Panc1 (cell line): ENCODE data around the gene CACNA1C. TPM values are rescaled to one million over a fixed set of nuclear protein-coding genes. Genes with fewer than 3 reads are reported as not detected.

Experiments
- ATAC-seq: fragments of 200-7000 bp; cut with Tn5 transposase; 2 replicates; pipeline ENCODE4 v1.9.1; 2020; ENCODE audit warnings: mild to moderate bottlenecking, moderate library complexity
- BruUV-seq: library from RNA; stranded (reverse); fragments of 400-500 nt; replicated peaks from 2 replicates; lab custom pipeline; 2021; lab: Mats Ljungman, UMichigan
- CTCF ChIA-PET: fragments of 300-600 bp; sonication (Branson Sonifier 250); formaldehyde crosslinking; loops from one replicate; lab custom pipeline; 2022; ENCODE audit warnings: antibody characterized with exemption; lab: Charles Lee
- POLR2A ChIA-PET: fragments of 300-600 bp; sonication (Branson Sonifier 250); formaldehyde crosslinking; loops from one replicate; lab custom pipeline; 2022; ENCODE audit warnings: antibody characterized with exemption; lab: Charles Lee
- DNase-seq: peaks from one replicate; pipeline ENCODE4 v3.0.0-alpha.2; 2010; ENCODE audit warnings: low read depth, low spot score
- H3K27ac ChIP-seq: 2 replicates; pipeline ENCODE4 v1.5.1; 2011; ENCODE audit warnings: mild to moderate bottlenecking, low read length, inconsistent platforms
- H3K27me3 ChIP-seq: fragments of 200-500 bp; sonication (Bioruptor generic); 2 replicates; pipeline ENCODE4 v1.6.0; 2014; ENCODE audit warnings: low read length, inconsistent platforms; ENCODE audit not compliant: control insufficient read depth, insufficient read depth
- H3K36me3 ChIP-seq: fragments of 200-500 bp; sonication (Bioruptor generic); 2 replicates; pipeline ENCODE4 v1.5.1; 2014; ENCODE audit warnings: inconsistent platforms, mild to moderate bottlenecking, low read length, moderate library complexity; ENCODE audit not compliant: control insufficient read depth, insufficient read depth
- H3K4me1 ChIP-seq: 2 replicates; pipeline ENCODE4 v1.5.1; 2011; ENCODE audit warnings: inconsistent platforms, mild to moderate bottlenecking, low read length, moderate library complexity; ENCODE audit not compliant: control insufficient read depth, insufficient read depth
- H3K4me3 ChIP-seq, 2 experiments: 2 replicates each; pipeline ENCODE4 v1.5.1; 2011 to 2012; ENCODE audit warnings: low read depth in 2 of 2, low read length in 2 of 2, mild to moderate bottlenecking in 2 of 2, inconsistent platforms in 1 of 2, moderate library complexity in 1 of 2
- H3K9me3 ChIP-seq: fragments of 200-500 bp; sonication (Bioruptor generic); 2 replicates; pipeline ENCODE4 v1.5.1; 2014; ENCODE audit warnings: low read depth, mild to moderate bottlenecking, inconsistent platforms, low read length, moderate library complexity; ENCODE audit not compliant: control insufficient read depth, insufficient read depth
- CTCF ChIP-seq: fragments of 450-650 bp; IDR thresholded peaks from 2 replicates; pipeline ENCODE4 v1.5.1; 2017; ENCODE audit warnings: mild to moderate bottlenecking
- POLR2AphosphoS5 ChIP-seq: IDR thresholded peaks from 2 replicates; pipeline ENCODE4 v1.6.1; 2012; ENCODE audit warnings: mild to moderate bottlenecking, low read depth, low read length, moderate library complexity
- REST ChIP-seq, 2 experiments: IDR thresholded peaks; 2 replicates each; pipeline ENCODE4 v1.6.1; 2011 to 2012; ENCODE audit warnings: low read depth in 2 of 2, control low read depth in 1 of 2, low read length in 1 of 2, mild to moderate bottlenecking in 1 of 2, moderate library complexity in 1 of 2; ENCODE audit not compliant: insufficient read depth in 1 of 2
- SIN3A ChIP-seq: IDR thresholded peaks from 2 replicates; pipeline ENCODE4 v1.6.1; 2012; ENCODE audit warnings: low read depth, mild to moderate bottlenecking, low read length, moderate library complexity, borderline replicate concordance; ENCODE audit not compliant: insufficient read depth
- TCF7L2 ChIP-seq: IDR thresholded peaks from 2 replicates; pipeline ENCODE4 v1.6.1; 2011; ENCODE audit warnings: mild to moderate bottlenecking, low read depth, low read length, inconsistent platforms
- in situ Hi-C: cut with HindIII; loops from 2 replicates; pipeline ENCODE4 v1.10.0; 2016; ENCODE audit warnings: low sequenced_read_pairs, low pct_unique_long_range_greater_than_20kb
- intact Hi-C: fragments of 100-400 bp; cut with micrococcal nuclease; formaldehyde crosslinking; loops from one replicate; pipeline ENCODE4 v1.10.0; 2022; ENCODE audit not compliant: unreplicated experiment
- total RNA-seq: library from RNA; stranded (reverse); gene quantifications from one replicate; pipeline ENCODE4 v1.2.1, GENCODE V29; 2021; ENCODE audit not compliant: unreplicated experiment

Gene CACNA1C
- total RNA-seq, 1 experiment from 2014 or later, result 0.03 TPM

GRCh38 chr12:2355604-2356003 lies 302.8 kb downstream of the CACNA1C start:
- H3K4me1 ChIP-seq, result no peaks in the 10 kb centered on the region
- POLR2A ChIA-PET, result no interaction called here
- in situ Hi-C loops, result no loop called here
- no peaks in the 10 kb centered on the region for H3K9me3 ChIP-seq
- TF ChIP-seq POLR2AphosphoS5 (no peak), SIN3A (no peak), CTCF (no peak), REST (IDR thresholded peaks at IDR 0.05; ENCODE audit: insufficient read depth in 1 of 2, low read depth in 2 of 2, low read length in 1 of 2) (no peak), TCF7L2 (no peak)
- no TSS peak for BruUV-seq
- no peak for ATAC-seq
- no peak overlapping the region for H3K4me3 ChIP-seq
- CTCF ChIA-PET, result no interaction called here
- no peaks in the 10 kb centered on the region; the same call in 1 of the 2 replicates for H3K27me3 ChIP-seq
- H3K27ac ChIP-seq, result no peak overlapping the region
- no peak for DNase-seq
- H3K36me3 ChIP-seq, result no peaks in the 10 kb centered on the region
- intact Hi-C loops, result no loop called here

- in situ Hi-C loops (no loop called here), intact Hi-C loops (no loop called here)
- Histone ChIP-seq H3K27me3 (no peaks in the 10 kb centered on the region), H3K27ac (no peak overlapping the region), H3K36me3 (no peaks in the 10 kb centered on the region), H3K9me3 (no peaks in the 10 kb centered on the region), H3K4me1 (no peaks in the 10 kb centered on the region), H3K4me3 (no peak overlapping the region)
- DNase-seq (no peak), ATAC-seq (no peak)
- CTCF ChIA-PET, result interaction anchor here (0.6 kb wide), 1 partner anchor 942 kb away, joined by 4 read pairs; no protein-coding TSS in a partner anchor
- TF ChIP-seq TCF7L2 (no peak), SIN3A (no peak), POLR2AphosphoS5 (no peak), REST (IDR thresholded peaks at IDR 0.05; ENCODE audit: insufficient read depth in 1 of 2, low read depth in 2 of 2, low read length in 1 of 2) (no peak), CTCF (no peak)
- POLR2A ChIA-PET, result no interaction called here
- BruUV-seq, result no TSS peak
These were observed 303.9 kb downstream of the CACNA1C start for GRCh38 chr12:2356601-2357125.
